Spinal cord (tissue), 10 donors: ENCODE measurements around the gene TRAPPC12. TPM values are rescaled to one million over a fixed set of nuclear protein-coding genes. Genes with fewer than 3 reads are reported as not detected.
A peak's percentile ranks its signal among the peaks of the same experiment; 100 is the strongest.
"Not testable (repeated sequence)": the region's sequence is repeated elsewhere in the genome, so short reads cannot be mapped to it uniquely, and the experiment has no call there.

Experiments
- DNase-seq, 6 donors: peaks; one replicate each; pipeline versions ENCODE4 v3.0.0 to v3.0.0-alpha.2; 2013 to 2015; ENCODE audit warnings: low spot score in 6 of 6, low read depth in 4 of 6
- H3K27ac ChIP-seq: one replicate; pipeline ENCODE4 v1.5.1; 2013; ENCODE audit warnings: low read depth, low read length, control low read depth
- H3K27me3 ChIP-seq: one replicate; pipeline ENCODE4 v1.6.1; 2013; ENCODE audit warnings: low read length; ENCODE audit not compliant: control insufficient read depth, insufficient read depth
- H3K36me3 ChIP-seq: one replicate; pipeline ENCODE4 v1.6.1; 2013; ENCODE audit warnings: low read length; ENCODE audit not compliant: control insufficient read depth, insufficient read depth
- H3K4me1 ChIP-seq: one replicate; pipeline ENCODE4 v1.6.1; 2013; ENCODE audit warnings: low read length; ENCODE audit not compliant: control insufficient read depth, insufficient read depth
- H3K4me3 ChIP-seq: one replicate; pipeline ENCODE4 v1.5.1; 2013; ENCODE audit warnings: low read depth, low read length, control low read depth
- H3K9me3 ChIP-seq: one replicate; pipeline ENCODE4 v1.6.1; 2013; ENCODE audit warnings: low read length; ENCODE audit not compliant: control insufficient read depth, insufficient read depth
- WGBS: methylation state at CpG from one replicate; pipeline ENCODE4 v1.1.5; 2013; ENCODE audit warnings: missing lambda C conversion rate; ENCODE audit not compliant: insufficient coverage; 5-methylcytosine and 5-hydroxymethylcytosine counted together
- polyA plus RNA-seq, 2 donors: library from polyadenylated mRNA; unstranded; fragments of 120-200 nt; gene quantifications; one replicate each; pipeline ENCODE4 v1.2.1, GENCODE V29; 2013; ENCODE audit not compliant: insufficient read length in 2 of 2
- total RNA-seq, 2 donors: library from RNA; depleted of rRNA in 1 of 2; stranded (reverse); fragments of 120-200 nt in 1 of 2; fragments of >200 nt in 1 of 2; gene quantifications; one replicate each; pipeline versions ENCODE4 v1.2.3 to v1.2.4, GENCODE V29; 2013 to 2014
- donor health status: healthy.

The TRAPPC12 gene
- total and polyA plus RNA-seq, 4 donors: 56.3 to 139 (median 97.7) TPM

GRCh38 chr2:3361518-3362389 is 17.7 kb upstream of the TRAPPC12 start:
- Histone ChIP-seq H3K9me3 (no peaks in the 10 kb centered on the region), H3K27ac (no peak overlapping the region), H3K36me3 (no peaks in the 10 kb centered on the region), H3K27me3 (no peaks in the 10 kb centered on the region), H3K4me1 (no peaks in the 10 kb centered on the region), H3K4me3 (no peak overlapping the region)
- WGBS: 89% methylated on average over 17 of the region's 17 CpGs
- DNase-seq: no peak

- H3K9me3 ChIP-seq: no peaks in the 10 kb centered on the region
- H3K4me1 ChIP-seq: no peaks in the 10 kb centered on the region
- H3K36me3 ChIP-seq: no peaks in the 10 kb centered on the region
- no peak overlapping the region for H3K27ac ChIP-seq
- DNase-seq: no peak
- H3K27me3 ChIP-seq: no peaks in the 10 kb centered on the region
- H3K4me3 ChIP-seq: no peak overlapping the region
- 93% methylated on average over 2 of the region's 5 CpGs for WGBS
Observed at GRCh38 chr2:3365219-3365618, 14.3 kb upstream of the TRAPPC12 start.

GRCh38 chr2:3368261-3368722 is 11.2 kb upstream of the TRAPPC12 start:
- Histone ChIP-seq H3K36me3 (no peaks in the 10 kb centered on the region), H3K9me3 (no peaks in the 10 kb centered on the region), H3K4me3 (no peak overlapping the region), H3K4me1 (no peaks in the 10 kb centered on the region), H3K27me3 (no peaks in the 10 kb centered on the region), H3K27ac (no peak overlapping the region)
- DNase-seq: no peak
- WGBS: 96% methylated on average over 4 of the region's 4 CpGs

- not testable (repeated sequence) for H3K9me3 ChIP-seq, H3K4me3 ChIP-seq, DNase-seq, H3K4me1 ChIP-seq, H3K27me3 ChIP-seq, H3K36me3 ChIP-seq, H3K27ac ChIP-seq
- 100% methylated on average over 4 of the region's 34 CpGs for WGBS
Observed at GRCh38 chr2:3369340-3370181, 9.9 kb upstream of the TRAPPC12 start.

- H3K4me3 ChIP-seq: peak overlapping the region; percentile 98
Observed at GRCh38 chr2:3376821-3377220, 2.7 kb upstream of the TRAPPC12 start.

GRCh38 chr2:3377279-3377611 is 2.2 kb upstream of the TRAPPC12 start:
- Histone ChIP-seq H3K36me3 (peaks cover 3% of the 10 kb centered on the region), H3K27me3 (no peaks in the 10 kb centered on the region), H3K27ac (peak overlapping the region; percentile 89), H3K4me1 (peaks cover 31% of the 10 kb centered on the region), H3K9me3 (no peaks in the 10 kb centered on the region), H3K4me3 (peak overlapping the region; percentile 98)
- WGBS: under 1% methylated on average over 7 of the region's 8 CpGs
- no peak for DNase-seq

More at GRCh38 chr2:3376821-3377220, 2.7 kb upstream of the TRAPPC12 start:
- H3K9me3 ChIP-seq: no peaks in the 10 kb centered on the region
- 86% methylated on average over 3 of the region's 6 CpGs for WGBS
- peaks cover 31% of the 10 kb centered on the region for H3K4me1 ChIP-seq
- H3K27me3 ChIP-seq: no peaks in the 10 kb centered on the region
- DNase-seq: no peak
- H3K36me3 ChIP-seq: no peaks in the 10 kb centered on the region
- H3K27ac ChIP-seq: no peak overlapping the region

GRCh38 chr2:3377612-3378432 is 1.7 kb upstream of the TRAPPC12 start, which contains the start of gene EIPR1:
TSS of gene EIPR1 (minus strand) at chr2:3377818. CDS start at chr2:3377689, 129 bp downstream.
- H3K27ac ChIP-seq: peak within 1 kb of the TSS; percentile 89
- H3K9me3 ChIP-seq: no peaks in the 10 kb centered on the region
- H3K4me1 ChIP-seq: peaks cover 31% of the 10 kb centered on the region
- H3K4me3 ChIP-seq: peak within 1 kb of the TSS; percentile 98
- DNase-seq: peak; percentile 96 to 99 (median 98)
- H3K36me3 ChIP-seq: peaks cover 7% of the 10 kb centered on the region
- WGBS: 2% methylated on average over 57 of the region's 57 CpGs
- no peaks in the 10 kb centered on the region for H3K27me3 ChIP-seq

GRCh38 chr2:3379339-3379646 is 201 bp upstream of the TRAPPC12 start:
- no peak for DNase-seq
- Histone ChIP-seq H3K27ac (peak overlapping the region; percentile 94), H3K27me3 (no peaks in the 10 kb centered on the region), H3K4me1 (peaks cover 31% of the 10 kb centered on the region), H3K9me3 (no peaks in the 10 kb centered on the region), H3K4me3 (peak overlapping the region; percentile 83), H3K36me3 (peaks cover 13% of the 10 kb centered on the region)
- 4% methylated on average over 8 of the region's 8 CpGs for WGBS

GRCh38 chr2:3386448-3386958 is 7.0 kb downstream of the TRAPPC12 start:
- H3K9me3 ChIP-seq: no peaks in the 10 kb centered on the region
- no peaks in the 10 kb centered on the region for H3K27me3 ChIP-seq
- 96% methylated on average over 4 of the region's 10 CpGs for WGBS
- H3K27ac ChIP-seq: no peak overlapping the region
- H3K36me3 ChIP-seq: peaks cover 46% of the 10 kb centered on the region
- H3K4me3 ChIP-seq: no peak overlapping the region
- no peak for DNase-seq
- no peaks in the 10 kb centered on the region for H3K4me1 ChIP-seq
